RPMI8226 (cell line): ENCODE results near the gene TMC3.

ENCODE experiments used
- DNase-seq: peaks from one replicate; pipeline ENCODE4 v3.0.0-alpha.2; 2015

The TMC3 gene

DNA sequence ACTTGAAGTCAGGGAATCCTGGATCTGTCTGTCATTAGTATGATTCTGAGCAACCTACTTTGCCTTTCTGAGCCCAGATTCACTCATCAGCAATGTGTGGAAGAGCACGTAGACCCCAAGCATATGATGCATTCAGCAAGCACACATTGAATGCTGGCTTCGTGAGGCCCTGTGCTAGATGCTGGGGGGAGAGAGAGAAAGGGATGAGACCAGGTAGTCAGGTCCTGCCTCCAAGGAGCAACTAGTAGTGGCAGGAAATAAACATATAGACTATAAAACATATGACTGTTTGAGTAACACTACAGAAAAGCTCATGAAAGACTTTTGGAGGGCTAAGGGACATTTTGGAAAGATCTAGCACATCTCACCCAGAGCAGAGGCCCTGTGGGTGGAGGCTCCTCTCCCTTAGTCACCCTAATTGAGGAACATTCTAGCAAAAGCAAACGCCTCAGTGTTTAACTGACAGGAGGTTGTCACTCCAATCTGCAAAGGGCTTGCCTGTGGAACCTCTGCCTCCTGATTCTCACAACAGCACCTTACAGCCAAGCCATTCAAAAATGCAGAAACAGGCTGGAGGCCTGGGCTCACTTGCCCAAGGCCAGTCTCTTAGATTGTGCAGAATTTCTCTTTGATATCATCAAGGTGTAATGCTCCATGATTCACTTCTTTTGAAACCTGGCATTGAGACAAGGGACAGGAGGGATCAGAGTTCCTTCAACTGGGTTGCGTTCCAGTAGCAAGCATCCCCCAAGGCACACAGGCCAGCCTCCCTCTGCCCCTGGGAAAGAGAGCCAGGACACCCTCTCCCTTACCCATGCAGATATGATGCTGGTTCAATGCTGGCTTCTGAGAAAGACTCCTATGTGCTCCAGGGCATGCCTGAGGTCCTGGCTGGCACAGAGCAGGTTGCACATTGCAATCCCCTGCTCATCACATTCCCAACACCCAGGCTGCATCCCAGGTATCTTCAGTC, 76.1 kb downstream of the TMC3 start:
- DNase-seq = no peak

GRCh38 chr15:81297147-81297572, 76.9 kb downstream of the TMC3 start:
- DNase-seq = no peak

DNA sequence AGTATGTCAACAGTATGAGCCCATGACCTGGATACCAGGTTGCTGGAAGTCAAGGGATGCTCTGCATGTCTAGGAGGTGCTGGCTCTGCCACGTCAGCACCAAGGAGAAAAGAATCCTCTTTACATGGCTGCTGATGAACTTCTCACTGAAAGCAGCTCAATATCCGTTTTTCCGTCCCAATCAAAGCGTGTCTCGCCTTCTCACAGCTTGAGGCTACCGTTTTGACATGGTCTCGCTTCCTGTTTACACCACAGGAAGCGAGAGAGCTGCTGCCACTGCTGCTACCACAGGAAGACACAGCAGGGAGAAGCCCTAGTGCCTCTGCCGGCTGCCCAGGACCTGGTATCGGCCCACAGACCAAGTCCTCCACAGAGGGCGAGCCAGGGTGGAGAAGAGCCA, 77.3 kb downstream of the TMC3 start:
- peak; percentile 89 for DNase-seq

DNA sequence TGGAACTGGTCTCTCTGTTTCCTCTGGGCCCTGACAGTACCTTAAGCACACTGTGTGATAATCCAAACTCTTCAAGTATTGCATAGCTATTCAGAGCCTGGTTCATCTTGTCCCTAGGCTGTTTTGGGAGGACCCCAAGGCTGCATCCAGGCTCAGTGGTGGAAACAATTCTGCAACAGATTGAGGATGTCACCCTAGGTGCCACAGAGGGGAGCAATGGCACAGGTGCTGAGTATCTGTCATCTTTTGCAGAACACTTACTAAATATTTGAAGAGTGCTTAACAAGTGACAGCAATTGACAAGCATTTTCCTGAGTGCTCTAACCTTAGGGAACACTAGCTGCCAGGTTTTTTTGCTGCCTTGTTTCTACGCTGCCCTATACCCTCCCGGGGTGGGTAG, 77.8 kb downstream of the TMC3 start:
- DNase-seq = no peak

DNA sequence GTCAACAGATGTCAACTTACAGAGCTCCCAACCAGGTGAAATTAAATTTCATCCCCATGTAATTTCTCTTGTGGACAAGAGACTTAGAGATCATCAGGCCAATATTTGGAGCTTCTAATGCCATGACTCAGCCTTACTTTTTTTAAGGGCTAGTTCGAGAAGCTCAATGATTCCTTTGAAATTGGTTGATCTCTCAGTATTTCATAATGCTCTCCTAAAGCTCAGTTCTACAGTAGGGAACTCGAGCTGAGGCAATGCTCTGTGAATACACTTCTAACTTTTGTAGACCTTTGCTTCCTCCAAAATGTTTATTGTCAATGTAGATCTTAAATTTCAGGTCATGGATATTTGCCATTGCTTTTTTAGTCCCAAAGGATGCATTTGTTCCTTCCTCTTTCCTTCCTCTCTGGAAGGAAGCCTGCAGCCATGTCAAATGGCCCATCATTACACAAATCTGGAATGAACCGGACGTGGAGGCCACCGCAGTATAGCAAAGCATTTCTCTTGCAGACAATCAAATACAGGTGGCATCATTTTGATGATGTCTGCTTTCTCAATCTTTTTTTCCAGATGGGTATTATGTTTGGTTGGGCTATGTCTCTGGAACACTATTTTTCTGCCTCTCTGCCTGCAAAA, 78.4 kb downstream of the TMC3 start:
- DNase-seq = no peak

- DNase-seq = no peak
Measured at GRCh38 chr15:81294516-81294880, 79.5 kb downstream of the TMC3 start.

DNA sequence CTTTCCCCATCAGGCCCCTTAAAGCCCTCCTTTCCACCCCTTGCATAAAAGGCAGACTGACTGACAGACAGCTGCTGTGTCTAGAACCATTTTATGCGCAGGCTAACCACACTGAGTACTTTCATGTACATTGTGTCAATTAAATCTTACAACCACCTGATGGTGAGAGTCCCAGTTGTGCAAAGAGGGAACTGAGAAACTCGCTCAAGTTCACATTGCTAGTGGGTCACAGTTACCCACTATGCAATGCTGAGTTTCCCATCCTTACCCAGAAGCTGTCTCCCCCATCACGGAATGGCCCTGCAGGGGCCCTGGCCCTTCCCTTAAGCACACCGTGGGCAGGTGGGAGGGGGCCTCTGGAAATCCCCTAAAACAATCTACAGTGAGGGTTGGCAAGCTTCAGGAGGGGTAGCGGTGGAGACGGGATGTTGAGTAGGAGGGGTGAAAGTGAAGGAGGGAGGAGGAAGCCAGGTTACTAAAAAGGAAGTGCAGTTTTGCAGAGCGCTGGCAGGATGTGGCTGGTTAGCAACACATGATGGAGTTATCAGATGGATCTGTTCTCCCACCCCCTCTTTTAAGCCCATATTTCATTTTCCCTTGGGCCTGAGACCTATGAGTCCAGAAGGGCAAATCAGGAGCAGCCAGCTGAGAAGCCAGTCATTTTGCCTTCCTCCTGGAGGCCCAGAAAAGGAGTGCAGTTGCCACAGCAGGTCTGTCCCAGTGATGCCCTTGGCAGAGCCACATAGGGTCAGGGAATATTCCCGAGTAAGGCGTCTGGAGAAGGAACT, 80.1 kb downstream of the TMC3 start:
- peak; percentile 75 for DNase-seq

- DNase-seq = no peak
Measured at GRCh38 chr15:81292523-81293001, 81.5 kb downstream of the TMC3 start.

DNA sequence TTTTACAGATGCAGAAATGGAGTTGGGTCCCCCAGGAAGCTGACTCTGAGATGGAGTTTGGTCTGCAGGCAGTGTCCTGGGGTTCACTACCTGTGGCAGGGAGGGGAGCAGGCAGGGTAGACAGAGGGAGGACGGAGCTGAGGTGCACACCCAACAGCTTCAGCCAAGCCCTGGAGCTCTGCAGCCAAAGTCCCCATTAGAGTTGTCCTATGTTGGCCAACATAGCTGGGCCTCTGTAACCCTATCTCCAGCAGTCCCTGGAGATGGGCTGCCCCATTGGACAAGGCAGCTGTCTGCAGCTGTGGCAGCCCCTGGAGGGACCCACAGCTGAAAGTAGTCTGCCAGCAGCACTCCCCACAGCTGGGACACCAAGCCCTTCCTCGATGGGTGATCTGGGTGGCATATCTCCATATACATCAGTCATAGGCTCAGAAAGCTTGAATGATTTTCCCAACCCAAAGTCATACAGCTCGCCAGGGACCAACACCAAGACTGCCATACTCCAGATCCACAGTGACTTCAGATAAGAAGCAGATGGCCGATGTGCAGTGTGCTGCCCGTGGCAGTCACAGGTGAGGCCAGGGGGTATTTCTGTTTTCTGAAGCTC, 82.0 kb downstream of the TMC3 start:
- DNase-seq = no peak

GRCh38 chr15:81289910-81290309, 84.1 kb downstream of the TMC3 start:
- no peak for DNase-seq

DNA sequence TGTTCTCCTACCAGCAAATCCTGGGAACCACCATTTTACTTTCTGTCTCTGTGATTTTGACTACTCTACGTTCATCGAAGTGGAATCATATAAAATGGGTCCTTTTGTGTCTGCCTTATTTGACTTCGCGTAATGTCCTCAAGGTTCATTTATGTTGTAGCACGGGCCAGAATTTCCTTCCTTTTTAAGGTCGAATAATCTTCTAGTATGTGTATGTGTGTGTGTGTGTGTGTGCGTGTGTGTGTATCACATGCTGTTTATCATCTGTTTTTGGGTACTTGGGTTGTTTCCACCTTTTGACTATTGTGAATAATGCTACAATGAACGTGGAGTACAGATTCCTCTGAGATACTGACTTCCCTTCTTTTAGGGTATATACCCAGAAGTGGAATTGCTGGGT, 85.4 kb downstream of the TMC3 start:
- DNase-seq = no peak

DNA sequence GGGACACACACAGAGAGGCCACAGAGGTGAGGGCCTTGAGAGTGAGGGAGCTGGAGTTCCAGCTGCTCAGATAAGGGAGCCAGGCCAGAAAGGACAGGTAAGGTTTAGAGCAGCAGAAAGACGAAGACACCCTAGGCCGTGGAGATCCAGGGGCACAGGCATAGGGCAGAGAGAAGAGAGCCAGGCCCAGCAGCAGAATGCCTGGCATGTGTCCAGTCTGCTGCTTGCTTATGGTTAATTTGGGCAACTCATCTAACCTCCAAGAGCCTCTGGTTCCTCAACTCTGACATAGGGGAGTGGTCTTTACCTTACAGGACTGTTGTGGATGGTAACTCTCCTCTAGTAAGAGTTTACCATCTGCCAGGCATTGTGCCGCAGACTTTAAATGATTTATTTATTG, 86.0 kb downstream of the TMC3 start:
- no peak for DNase-seq

DNA sequence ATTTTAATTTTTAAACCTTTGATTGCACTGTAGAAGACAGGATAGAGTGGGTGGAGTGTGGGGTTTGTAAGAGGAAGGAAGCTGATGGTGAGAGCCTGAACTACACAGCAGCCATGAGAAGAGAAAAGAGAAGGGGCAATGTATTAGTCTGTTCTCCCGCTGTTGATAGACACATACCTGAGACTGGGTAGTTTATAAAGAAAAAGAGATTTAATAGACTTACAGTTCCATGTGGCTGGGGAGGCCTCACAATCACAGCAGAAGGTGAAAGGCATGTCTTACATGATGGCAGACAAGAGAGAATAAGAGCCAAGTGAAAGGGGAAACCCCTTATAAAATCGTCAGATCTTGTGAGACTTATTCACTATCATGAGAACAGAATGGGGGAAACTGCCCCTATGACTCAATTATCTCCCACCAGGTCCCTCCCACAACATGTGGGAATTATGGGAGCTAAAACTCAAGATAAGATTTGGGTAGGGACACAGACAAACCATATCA, 87.3 kb downstream of the TMC3 start:
- no peak for DNase-seq

- no peak for DNase-seq
Measured at GRCh38 chr15:81285461-81285860, 88.6 kb downstream of the TMC3 start.

GRCh38 chr15:81284256-81285031, 89.6 kb downstream of the TMC3 start:
- DNase-seq = peak; percentile 35

DNA sequence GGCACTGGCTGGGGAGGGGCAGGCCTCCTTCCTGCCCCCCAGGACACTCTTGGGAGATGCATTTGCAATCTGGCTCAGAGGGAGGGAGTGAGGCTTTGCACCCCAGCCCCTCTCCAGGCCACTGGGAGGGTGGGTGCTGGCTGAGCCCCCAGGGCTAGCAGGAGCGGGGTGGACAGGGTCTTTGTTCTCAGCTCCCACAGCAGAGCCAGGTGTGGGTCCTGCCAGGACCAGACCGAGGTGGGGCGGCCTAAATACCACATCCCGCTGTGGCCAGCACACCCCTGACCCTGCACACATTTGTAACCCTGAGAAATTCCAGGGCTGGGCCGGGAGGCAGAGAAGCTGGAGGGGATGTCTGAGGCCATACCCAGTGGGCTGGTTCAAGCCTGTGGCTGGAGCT, 91.1 kb downstream of the TMC3 start:
- DNase-seq = no peak

DNA sequence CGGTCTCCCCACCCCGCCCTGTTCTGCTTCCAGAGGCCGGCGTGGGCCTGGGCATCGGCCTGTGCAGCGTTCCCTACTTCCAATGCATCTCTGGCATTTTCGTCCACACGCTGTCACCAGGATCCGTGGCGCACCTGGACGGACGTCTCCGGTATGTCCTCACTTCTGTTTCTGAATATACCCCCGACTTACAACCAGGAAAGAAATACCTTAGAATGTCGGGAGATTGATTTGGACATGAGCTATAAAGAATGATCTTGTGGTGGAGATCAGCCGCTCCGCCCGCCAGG, 91.5 kb downstream of the TMC3 start:
- DNase-seq = no peak

GRCh38 chr15:81281766-81282605, 92.0 kb downstream of the TMC3 start:
- DNase-seq = no peak

GRCh38 chr15:81281456-81281735, 92.6 kb downstream of the TMC3 start:
- DNase-seq = no peak
